Endodermal cell (in vitro differentiated cells): Measurements from ENCODE around the gene DMBT1. TPM values are rescaled to one million over a fixed set of nuclear protein-coding genes. Genes with fewer than 3 reads are reported as not detected.

Experiments used
- DNase-seq: peaks from one replicate; pipeline ENCODE4 v3.0.0-alpha.2; 2017
- H3K27ac ChIP-seq: 2 replicates; pipeline ENCODE4 v1.5.1; 2013; ENCODE audit warnings: mild to moderate bottlenecking, low read depth, low read length, moderate library complexity
- H3K27me3 ChIP-seq: 2 replicates; pipeline ENCODE4 v1.6.1; 2013; ENCODE audit warnings: mild to moderate bottlenecking, low read length, moderate library complexity; ENCODE audit not compliant: insufficient read depth, control insufficient read depth, poor library complexity, severe bottlenecking
- H3K36me3 ChIP-seq: 2 replicates; pipeline ENCODE4 v1.7.0; 2013; ENCODE audit warnings: mild to moderate bottlenecking, low read length, moderate library complexity; ENCODE audit not compliant: control insufficient read depth, insufficient read depth
- H3K4me1 ChIP-seq: one replicate; pipeline ENCODE4 v1.7.0; 2013; ENCODE audit warnings: low read length; ENCODE audit not compliant: control insufficient read depth, insufficient read depth
- H3K4me3 ChIP-seq: 2 replicates; pipeline ENCODE4 v1.5.1; 2013; ENCODE audit warnings: mild to moderate bottlenecking, low read length, moderate library complexity
- H3K9ac ChIP-seq: 2 replicates; pipeline ENCODE4 v1.6.1; 2013; ENCODE audit warnings: mild to moderate bottlenecking, low read length, moderate library complexity; ENCODE audit not compliant: poor library complexity, severe bottlenecking; ENCODE audit errors: extremely low read depth
- H3K9me3 ChIP-seq: 2 replicates; pipeline ENCODE4 v1.6.1; 2013; ENCODE audit warnings: mild to moderate bottlenecking, low read length, moderate library complexity; ENCODE audit not compliant: control insufficient read depth
- H3K27ac Mint-ChIP-seq: 2 replicates; pipeline ENCODE4 v1.8.0; 2020; ENCODE audit warnings: mixed read lengths
- H3K27me3 Mint-ChIP-seq: 2 replicates; pipeline ENCODE4 v1.8.0; 2021; ENCODE audit warnings: mild to moderate bottlenecking, mixed read lengths; ENCODE audit not compliant: insufficient read depth
- H3K36me3 Mint-ChIP-seq: 2 replicates; pipeline ENCODE4 v1.8.0; 2020; ENCODE audit warnings: low read depth, mixed read lengths
- H3K4me1 Mint-ChIP-seq: 2 replicates; pipeline ENCODE4 v1.8.0; 2020; ENCODE audit warnings: mixed read lengths
- H3K4me3 Mint-ChIP-seq: 2 replicates; pipeline ENCODE4 v1.8.0; 2020; ENCODE audit warnings: mild to moderate bottlenecking, moderate library complexity, mixed read lengths
- H3K9me3 Mint-ChIP-seq: 2 replicates; pipeline ENCODE4 v1.8.0; 2020; ENCODE audit warnings: mild to moderate bottlenecking, mixed read lengths
- CTCF ChIP-seq: fragments of 200-600 bp; sonication (generic); conservative IDR thresholded peaks from 2 replicates; pipeline ENCODE4 v1.5.0; 2021; ENCODE audit warnings: antibody characterized with exemption, mild to moderate bottlenecking
- WGBS, 2 experiments: methylation state at CpG; one replicate each; pipeline versions ENCODE4 v1.1.5 to v1.1.7; 2013; ENCODE audit warnings: missing lambda C conversion rate in 2 of 2, mixed read lengths in 1 of 2; ENCODE audit not compliant: insufficient coverage in 1 of 2, insufficient read length in 1 of 2; 5-methylcytosine and 5-hydroxymethylcytosine counted together
- total RNA-seq, 2 donors: library from RNA; stranded (reverse); fragmentation: NEBNext Ultra II Directional in 1 of 2; extraction: Animal tissue kit (Norgen Biotek cat#: 25700) in 1 of 2; gene quantifications; 2 replicates in 1 of 2; 3 replicates in 1 of 2; pipeline ENCODE4 v1.2.1, GENCODE V29; 2021

DMBT1 gene
- total RNA-seq, 2 donors from 2014 or later = not detected

GRCh38 chr10:122657729-122658128 lies 97.2 kb downstream of the DMBT1 start:
- H3K27ac Mint-ChIP-seq = no peak overlapping the region
- no peak overlapping the region for H3K9ac ChIP-seq
- no peaks in the 10 kb centered on the region for H3K4me1 ChIP-seq
- H3K4me1 Mint-ChIP-seq = no peaks in the 10 kb centered on the region
- H3K9me3 Mint-ChIP-seq = no peaks in the 10 kb centered on the region
- no peak overlapping the region for H3K4me3 Mint-ChIP-seq
- no peaks in the 10 kb centered on the region for H3K36me3 Mint-ChIP-seq
- peaks cover 87% of the 10 kb centered on the region for H3K27me3 ChIP-seq
- H3K9me3 ChIP-seq = no peaks in the 10 kb centered on the region
- peaks cover 77% of the 10 kb centered on the region for H3K27me3 Mint-ChIP-seq
- H3K4me3 ChIP-seq = no peak overlapping the region
- WGBS, 2 experiments = 74% methylated on average over 3 of the region's 3 CpGs; no CpG with 5 or more reads in 1 of the 2 experiments
- no peak for DNase-seq
- TF ChIP-seq CTCF = no peak
- H3K27ac ChIP-seq = no peak overlapping the region
- no peaks in the 10 kb centered on the region for H3K36me3 ChIP-seq

GRCh38 chr10:122658356-122659049 lies 97.9 kb downstream of the DMBT1 start:
- Histone ChIP-seq H3K4me1 (no peaks in the 10 kb centered on the region), H3K27me3 (peaks cover 87% of the 10 kb centered on the region), H3K9me3 (no peaks in the 10 kb centered on the region), H3K36me3 (no peaks in the 10 kb centered on the region), H3K27ac (no peak overlapping the region), H3K9ac (no peak overlapping the region), H3K4me3 (no peak overlapping the region)
- DNase-seq = no peak
- Mint-ChIP-seq H3K27ac (no peak overlapping the region), H3K9me3 (no peaks in the 10 kb centered on the region), H3K4me1 (no peaks in the 10 kb centered on the region), H3K4me3 (no peak overlapping the region), H3K36me3 (no peaks in the 10 kb centered on the region), H3K27me3 (peaks cover 77% of the 10 kb centered on the region)
- 92 to 93% methylated on average over 7 to 8 of the region's 8 CpGs for WGBS, 2 experiments
- no peak for TF ChIP-seq CTCF

DNA sequence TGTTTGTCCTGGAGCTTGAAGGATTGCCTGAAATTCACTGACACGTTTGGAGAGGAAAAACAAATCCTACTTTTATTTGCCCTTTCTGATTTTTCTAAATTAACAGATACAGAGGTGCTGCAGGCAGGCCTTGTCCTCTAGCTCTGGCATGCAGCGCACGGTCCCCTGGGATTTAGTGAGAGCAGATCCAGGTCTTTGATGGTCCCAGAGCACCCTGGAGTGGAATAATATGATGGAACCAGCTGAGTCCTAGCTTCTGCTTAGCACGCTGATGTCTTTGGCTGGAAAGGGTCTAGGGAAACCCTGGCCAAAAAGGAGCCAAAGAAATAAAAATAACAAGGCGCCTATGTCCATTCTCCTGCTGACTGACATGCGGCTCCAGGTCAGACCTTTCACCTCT lies 98.6 kb downstream of the DMBT1 start:
- Histone ChIP-seq H3K27ac (no peak overlapping the region), H3K36me3 (no peaks in the 10 kb centered on the region), H3K4me1 (no peaks in the 10 kb centered on the region), H3K9me3 (no peaks in the 10 kb centered on the region), H3K27me3 (peaks cover 87% of the 10 kb centered on the region), H3K9ac (no peak overlapping the region), H3K4me3 (no peak overlapping the region)
- TF ChIP-seq CTCF = no peak
- H3K27ac Mint-ChIP-seq = no peak overlapping the region
- no peak for DNase-seq
- no peaks in the 10 kb centered on the region for H3K9me3 Mint-ChIP-seq
- no peaks in the 10 kb centered on the region for H3K4me1 Mint-ChIP-seq
- peaks cover 77% of the 10 kb centered on the region for H3K27me3 Mint-ChIP-seq
- no peaks in the 10 kb centered on the region for H3K36me3 Mint-ChIP-seq
- no peak overlapping the region for H3K4me3 Mint-ChIP-seq
- 86 to 93% methylated on average over 3 to 6 of the region's 6 CpGs for WGBS, 2 experiments
